ENCODE data around the gene OR1K1. TPM values are rescaled to one million over a fixed set of nuclear protein-coding genes. Genes with fewer than 3 reads are reported as not detected.

Gene OR1K1, protein sequence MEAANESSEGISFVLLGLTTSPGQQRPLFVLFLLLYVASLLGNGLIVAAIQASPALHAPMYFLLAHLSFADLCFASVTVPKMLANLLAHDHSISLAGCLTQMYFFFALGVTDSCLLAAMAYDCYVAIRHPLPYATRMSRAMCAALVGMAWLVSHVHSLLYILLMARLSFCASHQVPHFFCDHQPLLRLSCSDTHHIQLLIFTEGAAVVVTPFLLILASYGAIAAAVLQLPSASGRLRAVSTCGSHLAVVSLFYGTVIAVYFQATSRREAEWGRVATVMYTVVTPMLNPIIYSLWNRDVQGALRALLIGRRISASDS
- total RNA-seq, result not detected

DNA sequence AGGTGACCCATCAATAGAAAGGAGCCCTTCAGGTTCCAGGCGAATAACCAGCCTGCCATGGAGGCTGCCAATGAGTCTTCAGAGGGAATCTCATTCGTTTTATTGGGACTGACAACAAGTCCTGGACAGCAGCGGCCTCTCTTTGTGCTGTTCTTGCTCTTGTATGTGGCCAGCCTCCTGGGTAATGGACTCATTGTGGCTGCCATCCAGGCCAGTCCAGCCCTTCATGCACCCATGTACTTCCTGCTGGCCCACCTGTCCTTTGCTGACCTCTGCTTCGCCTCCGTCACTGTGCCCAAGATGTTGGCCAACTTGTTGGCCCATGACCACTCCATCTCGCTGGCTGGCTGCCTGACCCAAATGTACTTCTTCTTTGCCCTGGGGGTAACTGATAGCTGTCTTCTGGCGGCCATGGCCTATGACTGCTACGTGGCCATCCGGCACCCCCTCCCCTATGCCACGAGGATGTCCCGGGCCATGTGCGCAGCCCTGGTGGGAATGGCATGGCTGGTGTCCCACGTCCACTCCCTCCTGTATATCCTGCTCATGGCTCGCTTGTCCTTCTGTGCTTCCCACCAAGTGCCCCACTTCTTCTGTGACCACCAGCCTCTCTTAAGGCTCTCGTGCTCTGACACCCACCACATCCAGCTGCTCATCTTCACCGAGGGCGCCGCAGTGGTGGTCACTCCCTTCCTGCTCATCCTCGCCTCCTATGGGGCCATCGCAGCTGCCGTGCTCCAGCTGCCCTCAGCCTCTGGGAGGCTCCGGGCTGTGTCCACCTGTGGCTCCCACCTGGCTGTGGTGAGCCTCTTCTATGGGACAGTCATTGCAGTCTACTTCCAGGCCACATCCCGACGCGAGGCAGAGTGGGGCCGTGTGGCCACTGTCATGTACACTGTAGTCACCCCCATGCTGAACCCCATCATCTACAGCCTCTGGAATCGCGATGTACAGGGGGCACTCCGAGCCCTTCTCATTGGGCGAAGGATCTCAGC lies at the start of gene OR1K1:
TSS of gene OR1K1 (plus strand) at position 58 of the 995 bp plus-strand sequence. CDS start at position 58, 0 bp downstream.

GRCh38 chr9:122788831-122789230 lies 11.1 kb upstream of the OR1K1 start, which contains the start of gene OR5C1:
OR5C1 (plus strand) TSS chr9:122788933; CDS start chr9:122788933, 0 bp downstream.

Other genes with a start within 250 kb of the OR1K1 start
- gene OR1N2, start 247.0 kb upstream of the OR1K1 start, total RNA-seq, result not detected
- gene OR1L8, start 216.7 kb upstream of the OR1K1 start, total RNA-seq, result not detected
- not detected for gene OR1Q1, start 185.4 kb upstream of the OR1K1 start, total RNA-seq
- gene OR1B1, start 142.5 kb upstream of the OR1K1 start, total RNA-seq, result not detected
- gene OR1L1, start 138.4 kb upstream of the OR1K1 start, total RNA-seq, result not detected
- gene OR1L3, start 125.0 kb upstream of the OR1K1 start, total RNA-seq, result not detected
- gene OR1L4, start 76.1 kb upstream of the OR1K1 start, total RNA-seq, result not detected
- gene OR1L6, start 57.8 kb upstream of the OR1K1 start, total RNA-seq, result not detected
- gene OR5C1, start 11.2 kb upstream of the OR1K1 start, total RNA-seq, result not detected
- gene PDCL, start 28.5 kb downstream of the OR1K1 start, total RNA-seq, result 10 to 100 TPM; 23.0 to 25.4 TPM
- gene RC3H2, start 105.2 kb downstream of the OR1K1 start, total RNA-seq, result 10 to 100 TPM; 43.2 to 45.0 TPM
- gene ZBTB6, start 113.2 kb downstream of the OR1K1 start, total RNA-seq, result 10 to 100 TPM; 11.4 to 12.2 TPM
- 1 to 10 TPM; 8.1 to 8.8 TPM for gene ZBTB26, start 131.4 kb downstream of the OR1K1 start, total RNA-seq
- gene RABGAP1, start 140.9 kb downstream of the OR1K1 start, total RNA-seq, result 10 to 100 TPM; 29.8 to 32.6 TPM
- 1 to 10 TPM in 1 of 2 experiments, under 1 TPM in 1; 0.78 to 1.3 TPM for gene GPR21, start 233.5 kb downstream of the OR1K1 start, total RNA-seq

Measured in activated naive CD4-positive, alpha-beta T cell treated with anti-CD3 and anti-CD28 coated beads, Interleukin-2, amount 10 ng/mL, durations not matched to agents 5 hours and 36 hours (primary cell).